HTERT RPE-1 (cell line): ENCODE results near the gene PCCB.
"Not testable (repeated sequence)": the region's sequence is repeated elsewhere in the genome, so short reads cannot be mapped to it uniquely, and the experiment has no call there.

Experiments
- in situ Hi-C: fragments of 300-500 bp; cut with MboI; formaldehyde crosslinking; loops from 4 replicates; pipeline ENCODE4 v1.14.3; 2020; ENCODE audit warnings: low sequenced_read_pairs

Gene PCCB

GRCh38 chr3:136311261-136311660, 61.1 kb downstream of the PCCB start:
- in situ Hi-C loops = no loop called here

- in situ Hi-C loops = no loop called here
These were observed 61.8 kb downstream of the PCCB start for GRCh38 chr3:136311968-136312367.

- in situ Hi-C loops = no loop called here
These were observed 76.2 kb downstream of the PCCB start for GRCh38 chr3:136326316-136326715.

GRCh38 chr3:136327671-136328070, 77.5 kb downstream of the PCCB start:
- in situ Hi-C loops = no loop called here

GRCh38 chr3:136329593-136329992, 79.5 kb downstream of the PCCB start:
- in situ Hi-C loops = no loop called here

GRCh38 chr3:136330900-136331299, 80.8 kb downstream of the PCCB start:
- in situ Hi-C loops = no loop called here

- in situ Hi-C loops = no loop called here
These were observed 82.2 kb downstream of the PCCB start for GRCh38 chr3:136332302-136332701.

GRCh38 chr3:136332776-136333175, 82.6 kb downstream of the PCCB start:
- in situ Hi-C loops = no loop called here

- in situ Hi-C loops = no loop called here
These were observed 84.1 kb downstream of the PCCB start for GRCh38 chr3:136334209-136334608.

- in situ Hi-C loops = not testable (repeated sequence)
These were observed 84.6 kb downstream of the PCCB start for GRCh38 chr3:136334726-136335125.

GRCh38 chr3:136336329-136337100, 86.4 kb downstream of the PCCB start:
- in situ Hi-C loops = no loop called here

- in situ Hi-C loops = no loop called here
These were observed 93.3 kb downstream of the PCCB start for GRCh38 chr3:136343446-136343845.

GRCh38 chr3:136343873-136344555, 93.9 kb downstream of the PCCB start:
- in situ Hi-C loops = no loop called here

- in situ Hi-C loops = no loop called here
These were observed 96.3 kb downstream of the PCCB start for GRCh38 chr3:136346486-136346885.

GRCh38 chr3:136350132-136350531, 100.0 kb downstream of the PCCB start:
- in situ Hi-C loops = no loop called here

- in situ Hi-C loops = no loop called here
These were observed 100.4 kb downstream of the PCCB start for GRCh38 chr3:136350557-136350956.

GRCh38 chr3:136351351-136351750, 101.2 kb downstream of the PCCB start:
- in situ Hi-C loops = no loop called here

- in situ Hi-C loops = no loop called here
These were observed 101.8 kb downstream of the PCCB start for GRCh38 chr3:136351905-136352304.

- in situ Hi-C loops = no loop called here
These were observed 103.3 kb downstream of the PCCB start for GRCh38 chr3:136353461-136353860.

GRCh38 chr3:136366289-136366688, 116.1 kb downstream of the PCCB start:
- in situ Hi-C loops = no loop called here

- in situ Hi-C loops = not testable (repeated sequence)
These were observed 125.7 kb downstream of the PCCB start for GRCh38 chr3:136375800-136376199.

- in situ Hi-C loops = no loop called here
These were observed 127.4 kb downstream of the PCCB start for GRCh38 chr3:136377508-136377907.
